CD1c-positive myeloid dendritic cell (primary cell): Measurements from ENCODE around the gene CABCOCO1.

ENCODE experiments used
- DNase-seq: peaks from one replicate; pipeline ENCODE4 v3.0.0-alpha.2; 2016; ENCODE audit errors: extremely low spot score

CABCOCO1 gene

GRCh38 chr10:61662794-61663259 lies at the start of gene CABCOCO1:
Gene CABCOCO1 (plus strand): TSS chr10:61662929. CDS start chr10:61662973, 44 bp downstream.
- DNase-seq = no peak

GRCh38 chr10:61613665-61614064 lies 49.1 kb upstream of the CABCOCO1 start:
- no peak for DNase-seq

GRCh38 chr10:61616611-61617010 lies 46.1 kb upstream of the CABCOCO1 start:
- no peak for DNase-seq

GRCh38 chr10:61617180-61617579 lies 45.5 kb upstream of the CABCOCO1 start:
- DNase-seq = no peak

- DNase-seq = no peak
Observed at GRCh38 chr10:61617586-61617985, 45.1 kb upstream of the CABCOCO1 start.

GRCh38 chr10:61618388-61618961 lies 44.3 kb upstream of the CABCOCO1 start:
- no peak for DNase-seq

GRCh38 chr10:61620506-61620905 lies 42.2 kb upstream of the CABCOCO1 start:
- DNase-seq = no peak

- DNase-seq = no peak
Observed at GRCh38 chr10:61621605-61622051, 41.1 kb upstream of the CABCOCO1 start.

GRCh38 chr10:61623161-61623560 lies 39.6 kb upstream of the CABCOCO1 start:
- no peak for DNase-seq

GRCh38 chr10:61626209-61626608 lies 36.5 kb upstream of the CABCOCO1 start:
- no peak for DNase-seq

- DNase-seq = no peak
Observed at GRCh38 chr10:61627266-61627665, 35.5 kb upstream of the CABCOCO1 start.

GRCh38 chr10:61628151-61628874 lies 34.4 kb upstream of the CABCOCO1 start:
- DNase-seq = no peak

GRCh38 chr10:61628875-61629513 lies 33.7 kb upstream of the CABCOCO1 start:
- no peak for DNase-seq

GRCh38 chr10:61629576-61629975 lies 33.2 kb upstream of the CABCOCO1 start:
- no peak for DNase-seq

- no peak for DNase-seq
Observed at GRCh38 chr10:61632057-61632670, 30.6 kb upstream of the CABCOCO1 start.

GRCh38 chr10:61633665-61634064 lies 29.1 kb upstream of the CABCOCO1 start:
- DNase-seq = no peak

GRCh38 chr10:61634746-61635145 lies 28.0 kb upstream of the CABCOCO1 start:
- DNase-seq = no peak

GRCh38 chr10:61635471-61635870 lies 27.3 kb upstream of the CABCOCO1 start:
- DNase-seq = no peak

- DNase-seq = no peak
Observed at GRCh38 chr10:61635932-61636331, 26.8 kb upstream of the CABCOCO1 start.

GRCh38 chr10:61639952-61640351 lies 22.8 kb upstream of the CABCOCO1 start:
- no peak for DNase-seq

- no peak for DNase-seq
Observed at GRCh38 chr10:61640856-61641255, 21.9 kb upstream of the CABCOCO1 start.

- no peak for DNase-seq
Observed at GRCh38 chr10:61642150-61642571, 20.6 kb upstream of the CABCOCO1 start.
